SU-DHL-6 (cell line): ENCODE results near the gene SLC28A3.
"Not testable (repeated sequence)": the region's sequence is repeated elsewhere in the genome, so short reads cannot be mapped to it uniquely, and the experiment has no call there.

ENCODE experiments used
- H2AFZ ChIP-seq: fragments of 200-600 bp; sonication (generic); 2 replicates; pipeline ENCODE4 v1.6.1; 2014; ENCODE audit warnings: low read depth, mild to moderate bottlenecking, moderate library complexity, mixed read lengths, antibody characterized with exemption, low read length; ENCODE audit not compliant: severe bottlenecking
- H3F3A ChIP-seq: fragments of 200-600 bp; shearing (Covaris generic); 2 replicates; pipeline ENCODE4 v1.6.0; 2016; ENCODE audit warnings: antibody characterized with exemption, mild to moderate bottlenecking; ENCODE audit not compliant: insufficient read depth
- H3K27ac ChIP-seq: fragments of 200-600 bp; sonication (generic); 2 replicates; pipeline ENCODE4 v1.5.1; 2016; ENCODE audit warnings: low read depth, mild to moderate bottlenecking, low read length, moderate library complexity, mixed read lengths
- H3K27me3 ChIP-seq: fragments of 200-600 bp; sonication (generic), shearing (Covaris generic); 2 replicates; pipeline ENCODE4 v1.6.0; 2014; ENCODE audit warnings: mild to moderate bottlenecking, low read length
- H3K36me3 ChIP-seq: fragments of 200-600 bp; sonication (generic); 2 replicates; pipeline ENCODE4 v1.6.1; 2014; ENCODE audit warnings: mild to moderate bottlenecking, low read length, mixed read lengths
- H3K4me2 ChIP-seq: fragments of 300-600, 200-600 bp; shearing (Covaris generic), sonication (generic); 2 replicates; pipeline ENCODE4 v1.6.0; 2014; ENCODE audit warnings: low read length, low read depth, mild to moderate bottlenecking; ENCODE audit not compliant: poor library complexity, severe bottlenecking
- H3K4me3 ChIP-seq: fragments of 200-600 bp; sonication (generic); 2 replicates; pipeline ENCODE4 v1.5.1; 2014; ENCODE audit warnings: antibody characterized with exemption, low read length, mild to moderate bottlenecking, mixed read lengths; ENCODE audit not compliant: insufficient read depth, poor library complexity, severe bottlenecking
- H3K79me2 ChIP-seq: fragments of 200-600 bp; sonication (generic); 2 replicates; pipeline ENCODE4 v1.6.1; 2014; ENCODE audit warnings: mild to moderate bottlenecking, low read length, moderate library complexity; ENCODE audit not compliant: insufficient read depth
- H3K9ac ChIP-seq: fragments of 200-600 bp; sonication (generic); 2 replicates; pipeline ENCODE4 v1.7.0; 2014; ENCODE audit warnings: mild to moderate bottlenecking, low read length
- H3K9me2 ChIP-seq: fragments of 200-600 bp; sonication (generic); replicated peaks from 2 replicates; pipeline ENCODE4 v1.6.1; 2014; ENCODE audit warnings: low read length; ENCODE audit not compliant: insufficient read depth
- H3K9me3 ChIP-seq: fragments of 200-600 bp; sonication (generic); 2 replicates; pipeline ENCODE4 v1.6.1; 2014; ENCODE audit warnings: low read length, mixed read lengths; ENCODE audit not compliant: insufficient read depth
- H4K20me1 ChIP-seq: fragments of 200-600 bp; sonication (generic); 2 replicates; pipeline ENCODE4 v1.6.1; 2014; ENCODE audit warnings: low read depth, mild to moderate bottlenecking, antibody characterized with exemption, low read length, moderate library complexity, mixed read lengths
- CTCF ChIP-seq: fragments of 200-600 bp; sonication (generic); IDR thresholded peaks from one replicate; pipeline ENCODE4 v1.5.1; 2017; ENCODE audit warnings: antibody characterized with exemption, mild to moderate bottlenecking, low read length, moderate library complexity; ENCODE audit not compliant: insufficient read depth, poor library complexity, severe bottlenecking
- EZH2phosphoT487 ChIP-seq: fragments of 200-600 bp; sonication (generic), shearing (Covaris generic); conservative IDR thresholded peaks from 2 replicates; pipeline ENCODE4 v1.6.1; 2018; ENCODE audit warnings: mild to moderate bottlenecking, antibody characterized with exemption, low read length, moderate library complexity, mixed read lengths

The SLC28A3 gene, protein sequence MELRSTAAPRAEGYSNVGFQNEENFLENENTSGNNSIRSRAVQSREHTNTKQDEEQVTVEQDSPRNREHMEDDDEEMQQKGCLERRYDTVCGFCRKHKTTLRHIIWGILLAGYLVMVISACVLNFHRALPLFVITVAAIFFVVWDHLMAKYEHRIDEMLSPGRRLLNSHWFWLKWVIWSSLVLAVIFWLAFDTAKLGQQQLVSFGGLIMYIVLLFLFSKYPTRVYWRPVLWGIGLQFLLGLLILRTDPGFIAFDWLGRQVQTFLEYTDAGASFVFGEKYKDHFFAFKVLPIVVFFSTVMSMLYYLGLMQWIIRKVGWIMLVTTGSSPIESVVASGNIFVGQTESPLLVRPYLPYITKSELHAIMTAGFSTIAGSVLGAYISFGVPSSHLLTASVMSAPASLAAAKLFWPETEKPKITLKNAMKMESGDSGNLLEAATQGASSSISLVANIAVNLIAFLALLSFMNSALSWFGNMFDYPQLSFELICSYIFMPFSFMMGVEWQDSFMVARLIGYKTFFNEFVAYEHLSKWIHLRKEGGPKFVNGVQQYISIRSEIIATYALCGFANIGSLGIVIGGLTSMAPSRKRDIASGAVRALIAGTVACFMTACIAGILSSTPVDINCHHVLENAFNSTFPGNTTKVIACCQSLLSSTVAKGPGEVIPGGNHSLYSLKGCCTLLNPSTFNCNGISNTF

GRCh38 chr9:84340535-84340934, at the start of gene SLC28A3:
Gene SLC28A3 (minus strand): TSS chr9:84340758. CDS start chr9:84340633, 125 bp downstream.
- Histone ChIP-seq H3F3A (no peaks in the 10 kb centered on the region), H3K9me3 (no peaks in the 10 kb centered on the region), H3K9ac (no peak within 1 kb of the TSS), H3K27me3 (no peaks in the 10 kb centered on the region), H3K36me3 (no peaks in the 10 kb centered on the region), H2AFZ (no peak within 1 kb of the TSS), H3K79me2 (no peaks in the 10 kb centered on the region), H3K4me2 (no peak within 1 kb of the TSS), H3K27ac (no peak within 1 kb of the TSS), H3K4me3 (no peak within 1 kb of the TSS), H4K20me1 (no peaks in the 10 kb centered on the region), H3K9me2 (no peaks in the 10 kb centered on the region)
- TF ChIP-seq EZH2phosphoT487 (no peak), CTCF (no peak)

- H3K9ac ChIP-seq, H3K27ac ChIP-seq: not testable (repeated sequence)
Observed at GRCh38 chr9:84390254-84390653, 49.7 kb upstream of the SLC28A3 start.

DNA sequence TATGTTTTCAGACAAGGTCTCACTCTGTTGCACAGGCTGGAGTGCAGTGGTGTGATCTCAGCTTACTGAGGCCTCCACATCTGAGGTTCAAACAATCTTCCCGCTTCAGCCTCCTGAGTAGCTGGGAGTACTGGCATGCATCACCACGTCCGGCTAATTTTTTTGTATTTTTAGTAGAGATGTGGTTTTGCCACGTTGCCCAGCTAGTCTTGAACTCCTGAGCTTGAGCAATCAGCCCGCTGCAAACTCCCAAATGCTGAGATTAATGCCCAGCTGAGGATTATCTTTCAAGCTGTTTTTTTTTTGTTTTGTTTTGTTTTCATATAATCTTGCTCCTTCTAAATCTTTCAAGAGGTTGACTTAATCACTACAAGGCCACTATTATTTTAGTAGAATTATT, 47.3 kb upstream of the SLC28A3 start:
- H3K27me3 ChIP-seq, result no peaks in the 10 kb centered on the region
- no peaks in the 10 kb centered on the region for H3K9me3 ChIP-seq
- no peaks in the 10 kb centered on the region for H3K9me2 ChIP-seq
- no peak overlapping the region for H3K27ac ChIP-seq
- no peak overlapping the region for H3K4me3 ChIP-seq
- no peaks in the 10 kb centered on the region for H3K79me2 ChIP-seq
- no peaks in the 10 kb centered on the region for H4K20me1 ChIP-seq
- H2AFZ ChIP-seq, result no peak overlapping the region
- H3K36me3 ChIP-seq, result no peaks in the 10 kb centered on the region
- TF ChIP-seq EZH2phosphoT487 (no peak), CTCF (no peak)
- H3K9ac ChIP-seq, result no peak overlapping the region
- H3K4me2 ChIP-seq, result no peak overlapping the region
- no peaks in the 10 kb centered on the region for H3F3A ChIP-seq

More at GRCh38 chr9:84390254-84390653, 49.7 kb upstream of the SLC28A3 start:
- H3K79me2 ChIP-seq, H3K27me3 ChIP-seq, H3K9me3 ChIP-seq, H2AFZ ChIP-seq, H3K36me3 ChIP-seq, H3K4me3 ChIP-seq, H3K4me2 ChIP-seq, H3K9me2 ChIP-seq, H3F3A ChIP-seq, H4K20me1 ChIP-seq: not testable (repeated sequence)

DNA sequence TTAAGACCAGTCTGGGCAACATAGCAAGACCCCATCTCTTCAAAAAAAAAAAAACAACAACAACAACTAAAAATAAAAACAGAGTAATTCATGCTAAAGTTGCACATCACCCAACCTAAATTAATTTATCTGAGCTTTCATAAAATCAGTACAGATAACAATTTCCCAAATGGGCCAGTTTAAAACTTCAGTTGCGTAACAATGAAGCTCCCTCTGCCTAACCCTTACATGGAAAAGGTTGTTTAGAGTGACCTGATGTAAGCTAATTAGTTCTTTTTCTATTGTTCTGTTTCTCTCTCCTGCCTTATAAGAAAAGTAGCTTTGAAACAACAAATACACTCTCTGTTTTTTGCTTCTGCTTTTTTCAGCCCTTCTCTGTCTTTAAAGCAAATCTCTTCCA, 46.2 kb upstream of the SLC28A3 start:
- no peak overlapping the region for H3K4me2 ChIP-seq
- H3K4me3 ChIP-seq, result no peak overlapping the region
- H3K27ac ChIP-seq, result no peak overlapping the region
- H3K36me3 ChIP-seq, result no peaks in the 10 kb centered on the region
- no peaks in the 10 kb centered on the region for H3K79me2 ChIP-seq
- H2AFZ ChIP-seq, result no peak overlapping the region
- H3K9me3 ChIP-seq, result no peaks in the 10 kb centered on the region
- H3K9ac ChIP-seq, result no peak overlapping the region
- H3K9me2 ChIP-seq, result no peaks in the 10 kb centered on the region
- no peaks in the 10 kb centered on the region for H3F3A ChIP-seq
- TF ChIP-seq CTCF (no peak), EZH2phosphoT487 (no peak)
- no peaks in the 10 kb centered on the region for H3K27me3 ChIP-seq
- H4K20me1 ChIP-seq, result no peaks in the 10 kb centered on the region
